IPS-18c (cell line): ENCODE results near the gene APCS.

Experiments
- H3K4me3 ChIP-seq: 2 replicates; pipeline ENCODE4 v1.7.0; 2013; ENCODE audit warnings: low read depth, mild to moderate bottlenecking, low read length, moderate library complexity; ENCODE audit not compliant: insufficient read depth
- H3K9me3 ChIP-seq: one replicate; pipeline ENCODE4 v1.6.1; 2013; ENCODE audit warnings: mild to moderate bottlenecking, low read length, moderate library complexity; ENCODE audit not compliant: control insufficient read depth, insufficient read depth

Gene APCS, protein sequence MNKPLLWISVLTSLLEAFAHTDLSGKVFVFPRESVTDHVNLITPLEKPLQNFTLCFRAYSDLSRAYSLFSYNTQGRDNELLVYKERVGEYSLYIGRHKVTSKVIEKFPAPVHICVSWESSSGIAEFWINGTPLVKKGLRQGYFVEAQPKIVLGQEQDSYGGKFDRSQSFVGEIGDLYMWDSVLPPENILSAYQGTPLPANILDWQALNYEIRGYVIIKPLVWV

DNA sequence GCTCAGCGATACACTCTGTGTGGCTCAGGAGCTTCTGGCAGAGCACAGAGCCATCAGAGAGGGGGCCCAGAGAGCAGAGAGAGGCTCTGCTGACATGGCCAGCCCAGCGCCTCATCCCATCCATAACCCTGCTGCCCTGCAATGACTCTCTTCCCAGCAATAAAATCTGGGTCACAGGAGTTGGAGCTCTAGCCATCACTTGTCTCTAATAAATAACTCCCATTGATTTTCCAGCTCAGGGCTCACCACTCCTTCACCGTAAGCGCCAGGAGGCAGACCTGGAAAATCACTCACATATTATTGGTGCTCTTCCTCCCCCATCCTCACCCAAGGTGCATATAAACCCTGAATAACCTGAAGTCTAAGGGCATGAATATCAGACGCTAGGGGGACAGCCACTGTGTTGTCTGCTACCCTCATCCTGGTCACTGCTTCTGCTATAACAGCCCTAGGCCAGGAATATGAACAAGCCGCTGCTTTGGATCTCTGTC is at the start of gene APCS:
TSS of gene APCS (plus strand) at position 366 of the 491 bp plus-strand sequence. CDS start at position 462, 96 bp downstream.
- H3K9me3 ChIP-seq, result peaks cover 2% of the 10 kb centered on the region
- H3K4me3 ChIP-seq, result no peak within 1 kb of the TSS

DNA sequence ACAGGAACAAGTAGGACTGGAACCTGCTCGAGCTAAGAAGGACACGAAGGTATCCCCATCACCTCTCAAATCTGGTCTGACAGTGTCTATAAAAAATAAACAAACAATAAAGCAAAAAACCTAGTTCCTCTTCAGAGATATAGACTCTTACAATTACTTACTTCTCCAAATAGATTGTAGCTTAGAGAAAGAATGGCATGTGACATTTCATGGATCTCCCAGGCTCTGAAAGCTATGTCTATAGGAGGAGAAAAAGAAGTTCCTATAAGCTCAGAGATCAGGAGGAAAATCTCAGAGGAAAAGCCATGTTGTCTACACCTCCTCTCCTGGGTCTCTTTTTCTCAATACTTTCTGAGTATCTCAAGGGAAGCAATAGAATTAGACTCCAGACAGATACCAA is 39.5 kb upstream of the APCS start:
- Histone ChIP-seq H3K4me3 (no peak overlapping the region), H3K9me3 (no peaks in the 10 kb centered on the region)

DNA sequence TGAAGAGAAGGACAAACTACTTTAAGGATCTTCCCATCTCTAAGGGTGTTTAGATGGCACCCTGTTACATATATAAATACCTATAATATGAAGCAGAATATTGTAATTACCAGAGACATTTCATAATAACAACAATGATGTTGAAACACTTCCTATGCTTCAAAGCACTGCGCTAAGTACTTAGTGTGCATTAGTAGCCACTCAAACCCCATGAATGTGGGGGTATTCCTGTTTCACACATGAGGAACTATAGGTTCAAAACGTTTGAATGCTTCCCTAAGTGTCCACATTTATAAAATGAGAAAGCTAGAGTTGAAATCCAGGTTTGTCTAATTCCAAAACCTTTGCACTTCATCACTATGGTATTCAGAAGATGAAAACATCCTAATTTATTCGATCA is 33.4 kb upstream of the APCS start:
- Histone ChIP-seq H3K4me3 (no peak overlapping the region), H3K9me3 (no peaks in the 10 kb centered on the region)

DNA sequence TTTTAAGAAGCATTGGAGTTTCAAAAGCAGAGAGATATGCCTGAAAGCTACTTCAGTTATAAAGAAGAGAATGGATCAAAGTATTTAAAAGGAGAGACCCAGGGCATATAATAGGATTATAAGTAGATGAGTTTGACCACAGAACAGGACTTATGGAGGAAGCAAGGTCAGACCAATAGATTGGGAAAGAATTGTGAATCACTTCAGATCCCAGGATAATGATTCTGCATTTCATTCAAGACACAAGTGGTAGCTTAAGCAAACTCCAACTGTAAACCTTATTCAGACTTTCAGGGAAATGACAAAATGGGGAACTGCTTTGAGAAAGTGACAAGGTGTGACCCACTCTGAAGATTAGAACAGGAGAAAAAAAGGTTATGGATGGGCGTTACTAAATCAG is 32.9 kb upstream of the APCS start:
- H3K4me3 ChIP-seq, result no peak overlapping the region
- H3K9me3 ChIP-seq, result no peaks in the 10 kb centered on the region

DNA sequence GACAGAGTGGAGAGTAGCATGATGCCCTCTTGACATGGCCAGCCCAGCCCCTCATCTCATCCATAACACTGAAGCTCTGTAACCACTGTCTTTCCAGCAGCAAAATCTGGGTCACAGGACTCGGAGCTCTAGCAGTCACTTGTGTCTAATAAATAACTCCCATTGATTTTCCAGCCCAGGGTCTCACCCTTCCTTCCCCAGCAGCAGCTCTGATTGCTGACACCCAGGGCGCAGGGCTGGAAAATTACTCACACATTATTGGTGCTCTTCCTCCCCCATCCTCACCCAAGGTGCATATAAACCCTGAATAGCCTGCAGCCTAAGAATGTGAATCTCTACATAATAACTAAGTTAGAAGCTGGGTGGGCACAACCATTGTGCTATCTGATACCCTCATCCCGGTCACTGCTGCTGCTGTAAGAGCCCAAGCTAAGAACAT is 30.7 kb upstream of the APCS start:
- H3K4me3 ChIP-seq, result no peak overlapping the region
- H3K9me3 ChIP-seq, result no peaks in the 10 kb centered on the region

DNA sequence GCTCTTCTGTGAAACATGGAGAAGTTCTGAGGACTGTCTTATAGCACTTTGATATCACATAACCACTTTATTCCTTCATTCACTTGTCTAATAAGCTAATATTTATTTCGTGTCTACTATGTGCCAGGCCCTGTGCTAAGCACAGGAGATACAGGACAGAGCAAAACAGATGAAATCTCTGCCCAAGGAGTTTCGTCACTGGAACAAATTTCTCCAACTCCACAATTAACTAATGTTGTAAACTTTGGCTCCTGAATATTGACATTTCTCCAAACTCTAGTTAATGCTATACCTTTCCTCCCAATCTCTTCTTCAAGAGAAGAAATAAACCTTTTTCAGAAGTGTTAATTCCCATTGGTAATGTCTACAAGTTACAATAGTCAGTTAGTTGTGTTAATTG is 27.0 kb upstream of the APCS start:
- Histone ChIP-seq H3K4me3 (no peak overlapping the region), H3K9me3 (no peaks in the 10 kb centered on the region)

DNA sequence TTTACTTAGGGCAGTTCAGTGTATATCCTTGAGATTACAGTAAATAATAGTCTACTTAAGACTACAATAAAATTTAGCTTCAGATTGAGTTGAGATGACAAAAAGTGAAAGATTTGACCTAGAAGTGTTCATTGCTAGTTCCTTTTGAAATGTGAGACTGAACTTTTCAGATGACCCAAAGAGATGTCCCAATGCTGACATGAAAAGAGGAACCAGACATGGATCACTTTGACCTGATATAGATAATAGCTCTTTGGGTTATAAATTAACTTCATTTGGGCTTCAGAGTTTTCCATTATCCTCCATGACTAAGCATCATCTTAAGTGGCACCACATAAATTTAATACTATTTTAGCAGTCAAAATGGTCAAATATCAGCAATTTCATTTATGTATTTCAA is 26.1 kb upstream of the APCS start:
- no peak overlapping the region for H3K4me3 ChIP-seq
- H3K9me3 ChIP-seq, result no peaks in the 10 kb centered on the region

DNA sequence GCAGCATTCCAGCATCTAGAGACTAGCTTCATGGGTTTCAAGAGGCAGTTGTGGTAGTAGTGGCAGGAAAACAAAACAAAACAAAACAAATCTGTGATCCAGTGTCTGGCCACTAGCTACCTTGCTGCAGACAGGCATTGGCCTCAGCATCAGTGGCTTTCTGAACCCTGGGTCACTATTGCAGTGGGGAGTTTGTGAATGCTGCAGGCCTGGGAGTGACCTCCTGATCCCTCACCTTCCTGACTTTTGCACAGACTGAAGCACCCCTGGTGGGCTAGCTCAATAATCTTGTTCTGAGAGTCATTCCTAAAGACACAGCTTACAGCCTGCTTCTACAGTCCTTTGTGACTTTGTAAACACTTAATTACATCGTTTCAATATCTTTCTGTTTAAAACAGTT is 24.9 kb upstream of the APCS start:
- no peaks in the 10 kb centered on the region for H3K9me3 ChIP-seq

DNA sequence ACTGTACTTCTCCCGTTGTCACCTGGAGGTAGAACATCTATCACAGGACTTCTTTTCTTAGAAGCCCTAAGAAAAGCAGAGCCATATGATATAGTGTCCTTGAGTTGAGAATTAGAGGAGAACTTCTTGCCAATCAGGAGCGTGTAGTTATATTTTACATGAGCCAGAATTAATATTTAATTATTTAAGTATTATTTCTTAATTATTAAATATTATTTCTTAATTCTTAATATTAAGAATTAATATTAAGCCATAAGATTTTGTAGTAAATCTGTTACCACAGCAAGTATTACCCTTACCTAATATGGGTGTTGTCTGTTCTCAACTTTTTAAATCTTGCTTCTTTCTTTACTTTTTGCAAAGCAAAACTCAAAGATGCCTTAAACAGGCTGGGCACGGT is 10.2 kb upstream of the APCS start:
- Histone ChIP-seq H3K9me3 (peaks cover 3% of the 10 kb centered on the region), H3K4me3 (no peak overlapping the region)

More for the DNA sequence above, 24.9 kb upstream of the APCS start:
- no peak overlapping the region for H3K4me3 ChIP-seq

DNA sequence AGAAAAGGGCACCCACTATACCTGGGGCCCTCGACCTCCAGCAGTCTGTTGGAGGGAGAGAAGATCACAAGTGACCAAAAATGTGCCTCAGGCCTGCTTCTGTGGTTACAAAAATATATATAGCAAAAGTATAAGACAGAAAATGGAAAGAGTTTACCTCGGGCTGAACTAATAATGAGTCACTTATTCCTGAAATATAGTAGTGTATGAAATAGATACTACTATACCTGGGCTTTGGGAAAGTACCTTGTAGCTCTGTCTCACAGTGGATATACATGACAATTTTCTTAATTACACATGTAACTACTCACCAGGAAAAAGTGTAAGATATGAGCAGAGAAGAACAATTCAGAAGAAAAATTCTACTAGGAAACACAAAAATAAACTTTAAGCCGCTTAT is 7.3 kb upstream of the APCS start:
- no peak overlapping the region for H3K4me3 ChIP-seq
- no peaks in the 10 kb centered on the region for H3K9me3 ChIP-seq

DNA sequence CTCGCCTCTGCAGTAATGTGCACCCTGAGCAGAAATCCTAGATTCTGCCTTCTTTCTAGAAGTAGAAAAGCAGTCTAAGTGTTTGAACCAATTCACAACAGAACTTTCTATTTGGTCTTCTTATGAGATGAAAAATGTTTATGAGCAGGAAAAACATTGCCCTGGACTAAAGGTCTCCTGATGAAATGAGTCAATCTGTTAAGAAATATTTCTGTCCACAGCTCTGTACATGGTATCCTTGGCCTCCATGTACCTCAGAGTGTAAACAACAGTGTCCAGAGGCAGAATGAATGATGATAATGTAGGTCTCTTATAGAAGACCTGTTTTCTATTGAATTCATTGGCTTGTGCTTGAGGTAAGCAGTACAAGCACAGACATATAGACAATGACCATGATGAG is 6.2 kb upstream of the APCS start:
- H3K4me3 ChIP-seq, result no peak overlapping the region
- H3K9me3 ChIP-seq, result no peaks in the 10 kb centered on the region

DNA sequence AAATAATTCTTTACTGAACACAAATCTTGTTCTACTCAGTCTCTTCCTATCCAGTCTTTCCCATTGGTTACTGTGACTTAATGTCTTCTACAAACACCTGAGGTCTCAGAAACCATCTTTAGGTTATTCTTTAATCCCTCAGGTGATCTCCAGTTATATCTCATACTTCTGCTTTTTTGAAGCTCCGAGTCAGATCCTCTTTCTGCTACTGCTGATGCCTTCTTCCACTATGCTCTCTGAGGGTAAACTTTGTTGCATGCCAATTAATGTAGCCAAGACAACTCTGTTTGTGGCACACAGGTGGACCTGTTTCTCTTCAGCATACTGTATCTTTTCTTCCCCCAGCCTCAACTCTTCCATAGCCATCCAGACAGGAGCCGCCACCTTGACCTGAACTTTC is 3.1 kb upstream of the APCS start:
- Histone ChIP-seq H3K4me3 (no peak overlapping the region), H3K9me3 (no peaks in the 10 kb centered on the region)

DNA sequence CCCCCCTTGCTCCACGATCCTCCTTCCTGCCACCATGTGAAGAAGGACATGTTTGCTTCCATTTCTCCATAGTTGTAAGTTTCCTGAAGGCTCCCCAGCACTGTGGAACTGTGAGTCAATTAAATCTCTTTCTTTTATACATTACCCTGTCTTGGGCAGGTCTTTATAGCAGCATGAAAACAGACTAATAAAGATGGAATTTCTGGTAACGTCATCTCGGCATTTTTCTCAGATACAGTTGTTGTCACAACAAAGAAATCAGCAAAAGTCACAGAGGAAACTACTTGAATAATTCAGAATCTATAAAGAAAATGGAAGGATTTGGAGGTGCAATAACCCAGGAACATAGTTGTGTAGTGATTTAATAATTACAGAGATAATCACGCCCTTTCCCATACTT is 4.4 kb downstream of the APCS start:
- peaks cover 2% of the 10 kb centered on the region for H3K9me3 ChIP-seq
- H3K4me3 ChIP-seq, result no peak overlapping the region

DNA sequence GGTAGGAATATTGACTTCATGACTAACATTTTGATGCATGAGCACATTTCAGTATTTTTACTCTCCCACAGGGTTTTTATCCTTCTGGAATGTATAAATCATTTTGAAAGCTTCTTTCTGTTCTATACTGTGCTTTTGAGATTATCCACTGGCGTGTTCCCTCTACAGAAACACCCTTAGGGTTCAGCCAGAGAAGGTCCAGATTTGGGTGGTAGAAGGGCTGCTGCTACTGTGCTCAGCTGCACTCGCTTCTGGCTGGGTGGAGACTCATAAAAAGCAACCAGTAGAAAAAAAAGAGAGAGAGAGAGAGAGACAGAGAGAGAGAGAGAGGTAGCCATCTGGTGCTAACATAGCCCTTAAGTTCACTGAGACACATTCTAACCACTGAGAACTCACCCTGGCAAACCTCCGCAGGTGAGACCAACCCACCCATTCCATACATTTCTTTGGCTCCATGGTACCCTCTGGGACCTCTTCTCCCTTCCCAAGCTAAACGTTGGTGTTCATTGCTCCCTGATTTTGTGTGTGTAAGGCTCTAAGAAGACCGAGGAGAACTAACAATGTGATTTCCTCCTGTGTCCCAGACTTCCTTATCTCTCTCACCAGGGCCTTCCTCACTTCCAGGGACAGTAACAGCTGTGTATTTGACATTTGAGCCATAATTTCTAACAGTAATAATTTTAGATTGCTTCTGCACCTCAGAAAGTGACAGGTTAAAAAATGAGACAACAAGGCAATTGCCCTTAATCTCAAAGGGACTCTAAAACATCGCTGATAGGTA is 7.2 kb downstream of the APCS start:
- H3K4me3 ChIP-seq, result no peak overlapping the region
- peaks cover 2% of the 10 kb centered on the region for H3K9me3 ChIP-seq

DNA sequence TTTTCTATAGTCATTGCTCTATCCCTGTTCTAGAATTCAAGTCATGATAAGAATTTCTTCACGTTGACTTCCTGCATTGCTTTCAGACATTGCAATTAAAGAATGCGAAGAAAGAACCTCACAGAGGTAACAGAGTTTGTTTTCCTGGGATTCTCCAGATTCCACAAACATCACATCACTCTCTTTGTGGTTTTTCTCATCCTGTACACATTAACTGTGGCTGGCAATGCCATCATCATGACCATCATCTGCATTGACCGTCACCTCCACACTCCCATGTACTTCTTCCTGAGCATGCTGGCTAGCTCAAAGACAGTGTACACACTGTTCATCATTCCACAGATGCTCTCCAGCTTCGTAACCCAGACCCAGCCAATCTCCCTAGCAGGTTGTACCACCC is 10.6 kb downstream of the APCS start:
- Histone ChIP-seq H3K4me3 (no peak overlapping the region), H3K9me3 (no peaks in the 10 kb centered on the region)

DNA sequence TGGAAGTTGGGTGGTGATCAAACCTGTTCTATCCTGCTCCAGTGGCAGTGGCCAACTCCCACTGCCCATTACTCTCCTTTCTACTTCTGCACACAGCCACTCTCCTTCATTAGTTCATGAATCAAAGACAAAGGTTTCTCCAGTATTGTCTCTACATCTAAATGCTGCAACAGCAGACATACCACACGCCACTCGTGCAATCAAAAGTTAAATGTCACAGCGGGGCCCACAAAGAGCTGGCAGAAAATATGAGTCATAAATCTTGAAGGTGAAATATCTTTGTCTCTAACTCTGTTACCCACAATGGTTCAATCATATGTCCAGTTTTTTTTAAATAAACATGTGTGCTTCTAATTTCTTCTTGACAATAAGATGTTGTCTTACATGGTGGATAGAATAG is 13.3 kb downstream of the APCS start:
- H3K9me3 ChIP-seq, result no peaks in the 10 kb centered on the region
- no peak overlapping the region for H3K4me3 ChIP-seq

DNA sequence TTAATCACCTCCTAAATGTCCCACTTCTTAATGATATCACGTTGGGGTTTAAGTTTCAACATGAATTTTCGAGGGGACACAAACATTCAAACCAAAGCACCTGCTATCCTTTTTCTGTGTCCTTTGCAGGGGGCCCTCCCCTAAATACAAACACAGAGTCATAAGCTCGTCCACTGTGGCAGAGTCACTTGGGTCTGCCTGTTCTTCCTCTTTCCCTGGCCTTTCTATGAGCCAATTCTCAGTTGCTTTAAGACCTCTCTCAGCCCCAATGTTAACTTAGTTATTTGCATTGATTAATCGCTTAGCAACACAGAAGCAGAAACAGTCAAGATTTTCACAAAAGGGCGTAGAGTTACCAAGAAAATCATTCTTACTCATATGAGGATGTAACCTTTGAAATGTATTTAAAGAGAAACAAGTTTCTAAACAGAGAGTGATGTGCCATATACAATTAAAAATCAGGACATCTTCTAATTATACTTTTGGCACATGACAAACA is 14.9 kb downstream of the APCS start:
- Histone ChIP-seq H3K4me3 (no peak overlapping the region), H3K9me3 (no peaks in the 10 kb centered on the region)

DNA sequence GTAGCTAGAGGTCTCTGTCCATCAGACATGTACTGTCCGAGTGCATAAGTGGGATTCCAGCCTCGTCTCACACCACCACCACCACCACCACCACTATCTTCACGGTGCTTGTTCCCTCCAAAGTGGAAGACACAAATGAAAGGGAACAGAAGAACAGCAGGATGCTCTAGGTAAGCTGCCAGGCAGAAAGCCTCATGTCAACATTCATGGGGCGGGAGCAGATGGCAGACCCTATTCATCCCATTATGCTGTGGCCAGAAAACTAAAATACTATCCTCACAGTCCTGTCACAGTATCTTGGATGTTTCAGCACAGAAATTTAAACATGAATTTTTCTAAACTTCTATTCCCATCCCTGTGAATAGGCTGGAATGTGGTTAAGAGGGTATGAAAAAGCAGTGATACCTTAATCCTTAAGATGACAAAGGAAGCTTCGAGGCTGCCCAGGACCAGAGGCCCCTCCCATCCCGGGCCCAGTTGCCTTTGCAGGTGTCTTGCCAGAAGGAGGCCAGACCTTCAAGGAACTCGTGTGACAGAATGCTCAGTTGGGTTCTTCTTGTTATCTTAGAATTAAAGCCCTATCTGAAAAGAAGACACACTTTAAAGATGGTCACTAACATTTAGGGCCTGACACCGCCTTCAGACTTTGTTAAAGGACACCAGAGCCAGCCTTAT is 24.7 kb downstream of the APCS start:
- H3K4me3 ChIP-seq, result no peak overlapping the region

More for the DNA sequence above, 24.7 kb downstream of the APCS start:
- no peaks in the 10 kb centered on the region for H3K9me3 ChIP-seq
